OCI-LY1 (cell line): ENCODE data around the gene NHLRC3.

Experiments used
- EZH2 ChIP-seq: fragments of 200-600 bp; sonication (generic), shearing (Covaris generic); IDR thresholded peaks from 2 replicates; pipeline ENCODE4 v1.8.0; 2017; ENCODE audit warnings: borderline replicate concordance, mixed run types, mild to moderate bottlenecking, antibody characterized with exemption, low read length, moderate library complexity, mixed read lengths
- TF ChIP-seq, protein P1 (sequence below): fragments of 200-600 bp; sonication (generic), shearing (Covaris generic); IDR thresholded peaks from 2 replicates; pipeline ENCODE4 v1.5.1; 2017; ENCODE audit warnings: mild to moderate bottlenecking, antibody characterized with exemption, low read length, moderate library complexity, mixed read lengths

GRCh38 chr13:39032150-39032549, 6.1 kb upstream of the NHLRC3 start:
- TF ChIP-seq, protein P1, sequence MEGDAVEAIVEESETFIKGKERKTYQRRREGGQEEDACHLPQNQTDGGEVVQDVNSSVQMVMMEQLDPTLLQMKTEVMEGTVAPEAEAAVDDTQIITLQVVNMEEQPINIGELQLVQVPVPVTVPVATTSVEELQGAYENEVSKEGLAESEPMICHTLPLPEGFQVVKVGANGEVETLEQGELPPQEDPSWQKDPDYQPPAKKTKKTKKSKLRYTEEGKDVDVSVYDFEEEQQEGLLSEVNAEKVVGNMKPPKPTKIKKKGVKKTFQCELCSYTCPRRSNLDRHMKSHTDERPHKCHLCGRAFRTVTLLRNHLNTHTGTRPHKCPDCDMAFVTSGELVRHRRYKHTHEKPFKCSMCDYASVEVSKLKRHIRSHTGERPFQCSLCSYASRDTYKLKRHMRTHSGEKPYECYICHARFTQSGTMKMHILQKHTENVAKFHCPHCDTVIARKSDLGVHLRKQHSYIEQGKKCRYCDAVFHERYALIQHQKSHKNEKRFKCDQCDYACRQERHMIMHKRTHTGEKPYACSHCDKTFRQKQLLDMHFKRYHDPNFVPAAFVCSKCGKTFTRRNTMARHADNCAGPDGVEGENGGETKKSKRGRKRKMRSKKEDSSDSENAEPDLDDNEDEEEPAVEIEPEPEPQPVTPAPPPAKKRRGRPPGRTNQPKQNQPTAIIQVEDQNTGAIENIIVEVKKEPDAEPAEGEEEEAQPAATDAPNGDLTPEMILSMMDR, result no peak
- no peak for TF ChIP-seq EZH2
